Measurements from ENCODE around the gene RGPD4. TPM values are rescaled to one million over a fixed set of nuclear protein-coding genes. Genes with fewer than 3 reads are reported as not detected.
"Not testable (repeated sequence)": the region's sequence is repeated elsewhere in the genome, so short reads cannot be mapped to it uniquely, and the experiment has no call there.

RGPD4 gene
- total and polyA plus RNA-seq, 8 donors = not detected

DNA sequence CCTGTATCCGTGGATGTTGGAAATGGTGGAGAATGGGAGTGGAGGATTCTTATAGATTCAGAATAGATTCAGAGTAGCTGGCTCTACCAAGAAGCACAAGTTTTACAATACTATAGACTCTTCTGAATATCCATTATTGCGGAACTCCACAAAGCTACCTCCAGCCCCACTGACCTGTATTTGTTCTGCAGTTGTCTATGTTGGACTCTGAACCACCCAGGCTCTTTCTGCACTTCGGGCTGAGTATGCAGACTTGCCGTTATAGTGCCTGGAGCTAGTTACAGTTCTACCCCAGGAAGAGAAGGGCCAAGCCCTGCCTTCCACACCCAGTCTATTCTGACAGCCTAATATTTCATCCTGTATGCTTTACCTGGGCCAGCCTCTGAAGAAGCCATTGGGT, 4.4 kb upstream of the RGPD4 start:
- intact Hi-C loops (cut with DNase I; ENCODE audit: low total_unique reads) = no loop called here
- WGBS, 5 donors = 78 to 90% (median 82%) methylated on average over 4 of the region's 4 CpGs
- H3K36me3 ChIP-seq = no peaks in the 10 kb centered on the region

DNA sequence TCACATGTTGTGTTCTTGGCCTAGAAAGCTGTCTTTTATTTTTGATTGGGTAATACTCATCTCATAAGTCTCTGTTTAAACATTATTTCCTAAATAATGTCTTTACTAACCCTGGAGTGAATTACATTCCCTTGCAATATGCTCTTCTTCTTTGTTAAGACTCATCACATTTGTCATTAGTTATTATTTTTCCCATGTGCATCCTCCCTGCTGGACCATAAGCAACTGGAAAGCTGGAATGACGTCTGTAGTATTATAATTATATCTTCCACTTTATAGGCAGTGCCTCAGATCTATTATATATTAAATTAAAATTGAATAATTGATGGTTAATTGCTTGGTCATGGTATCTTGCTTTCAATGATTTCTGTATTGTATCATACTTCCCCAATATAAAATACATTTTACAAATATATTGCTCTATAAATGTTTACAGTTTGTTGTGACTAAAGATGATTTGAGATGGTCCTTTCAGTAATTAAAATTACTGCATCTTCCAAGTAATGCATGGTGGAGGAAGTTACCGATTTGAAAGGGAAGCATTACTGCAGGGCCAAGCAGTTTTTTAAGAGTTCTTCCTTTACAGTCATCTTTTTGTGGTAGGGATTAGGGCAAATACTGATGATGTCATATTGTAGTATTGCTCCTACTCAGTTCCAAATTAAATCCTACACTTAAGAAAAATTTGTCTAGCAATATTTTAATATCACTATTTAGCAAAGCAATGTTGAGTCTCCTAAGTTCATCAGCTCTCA, 2.1 kb upstream of the RGPD4 start:
- 70 to 81% (median 75%) methylated on average over 2 of the region's 2 CpGs for WGBS, 5 donors
- DNase-seq = no peak
- Histone ChIP-seq H3K4me1 (no peaks in the 10 kb centered on the region), H3K36me3 (no peaks in the 10 kb centered on the region), H3K27ac (no peak overlapping the region), H3K4me3 (no peak overlapping the region), H3K9me3 (no peaks in the 10 kb centered on the region), H3K27me3 (no peaks in the 10 kb centered on the region)
- intact Hi-C loops (cut with DNase I; ENCODE audit: low total_unique reads) = no loop called here
- TF ChIP-seq POLR2AphosphoS5 (IDR thresholded peaks at IDR 0.05) = no peak
- TF ChIP-seq, protein P1, sequence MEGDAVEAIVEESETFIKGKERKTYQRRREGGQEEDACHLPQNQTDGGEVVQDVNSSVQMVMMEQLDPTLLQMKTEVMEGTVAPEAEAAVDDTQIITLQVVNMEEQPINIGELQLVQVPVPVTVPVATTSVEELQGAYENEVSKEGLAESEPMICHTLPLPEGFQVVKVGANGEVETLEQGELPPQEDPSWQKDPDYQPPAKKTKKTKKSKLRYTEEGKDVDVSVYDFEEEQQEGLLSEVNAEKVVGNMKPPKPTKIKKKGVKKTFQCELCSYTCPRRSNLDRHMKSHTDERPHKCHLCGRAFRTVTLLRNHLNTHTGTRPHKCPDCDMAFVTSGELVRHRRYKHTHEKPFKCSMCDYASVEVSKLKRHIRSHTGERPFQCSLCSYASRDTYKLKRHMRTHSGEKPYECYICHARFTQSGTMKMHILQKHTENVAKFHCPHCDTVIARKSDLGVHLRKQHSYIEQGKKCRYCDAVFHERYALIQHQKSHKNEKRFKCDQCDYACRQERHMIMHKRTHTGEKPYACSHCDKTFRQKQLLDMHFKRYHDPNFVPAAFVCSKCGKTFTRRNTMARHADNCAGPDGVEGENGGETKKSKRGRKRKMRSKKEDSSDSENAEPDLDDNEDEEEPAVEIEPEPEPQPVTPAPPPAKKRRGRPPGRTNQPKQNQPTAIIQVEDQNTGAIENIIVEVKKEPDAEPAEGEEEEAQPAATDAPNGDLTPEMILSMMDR (IDR thresholded peaks at IDR 0.05) = no peak
- TF ChIP-seq POLR2A (IDR thresholded peaks at IDR 0.05) = no peak
- no peak for TF ChIP-seq EP300 (IDR thresholded peaks at IDR 0.05)

More for the DNA sequence above, 4.4 kb upstream of the RGPD4 start:
- no peak for TF ChIP-seq POLR2AphosphoS5 (IDR thresholded peaks at IDR 0.05)
- DNase-seq = no peak
- Histone ChIP-seq H3K27me3 (no peaks in the 10 kb centered on the region), H3K27ac (no peak overlapping the region), H3K4me1 (no peaks in the 10 kb centered on the region), H3K9me3 (no peaks in the 10 kb centered on the region), H3K4me3 (no peak overlapping the region)

GRCh38 chr2:107825206-107825563, 1.5 kb upstream of the RGPD4 start:
- Histone ChIP-seq H3K27ac (no peak overlapping the region), H3K36me3 (no peaks in the 10 kb centered on the region), H3K27me3 (no peaks in the 10 kb centered on the region), H3K4me1 (no peaks in the 10 kb centered on the region), H3K4me3 (no peak overlapping the region), H3K9me3 (no peaks in the 10 kb centered on the region)
- no peak for DNase-seq
- intact Hi-C loops (cut with DNase I; ENCODE audit: low total_unique reads) = no loop called here
- TF ChIP-seq POLR2A (IDR thresholded peaks at IDR 0.05) = no peak
- no peak for TF ChIP-seq POLR2AphosphoS5 (IDR thresholded peaks at IDR 0.05)
- TF ChIP-seq EP300 (IDR thresholded peaks at IDR 0.05) = no peak
- TF ChIP-seq, protein P1 (IDR thresholded peaks at IDR 0.05) = no peak
- WGBS, 5 donors = 78 to 91% (median 87%) methylated on average over 2 of the region's 2 CpGs

DNA sequence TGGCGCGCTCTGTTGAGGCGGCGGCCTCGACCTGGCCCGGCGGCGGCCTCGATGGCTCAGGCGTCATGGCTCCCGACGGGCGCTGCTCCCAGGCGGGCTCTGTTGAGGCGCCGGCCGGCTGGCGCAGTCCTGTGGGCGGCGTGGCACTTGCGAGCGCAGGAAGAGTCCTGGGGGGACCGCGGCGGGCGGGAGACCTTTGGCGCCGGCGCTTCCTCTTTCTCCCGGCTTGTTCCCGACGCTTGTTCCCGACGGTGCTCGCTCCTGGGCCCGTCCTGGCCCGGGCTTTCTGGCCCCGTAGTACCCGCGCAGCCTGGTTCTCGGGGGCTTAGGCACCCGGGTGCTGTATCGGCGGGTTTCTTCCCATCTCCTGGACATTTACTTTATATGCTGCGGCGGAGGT, 2.8 kb downstream of the RGPD4 start:
- intact Hi-C loops (cut with DNase I; ENCODE audit: low total_unique reads); H3K4me1 ChIP-seq; H3K27me3 ChIP-seq; H3K36me3 ChIP-seq; H3K27ac ChIP-seq; H3K9me3 ChIP-seq; DNase-seq; H3K4me3 ChIP-seq: not testable (repeated sequence)
- WGBS, 5 donors = 95 to 100% (median 97%) methylated on average over 3 to 42 of the region's 46 CpGs

DNA sequence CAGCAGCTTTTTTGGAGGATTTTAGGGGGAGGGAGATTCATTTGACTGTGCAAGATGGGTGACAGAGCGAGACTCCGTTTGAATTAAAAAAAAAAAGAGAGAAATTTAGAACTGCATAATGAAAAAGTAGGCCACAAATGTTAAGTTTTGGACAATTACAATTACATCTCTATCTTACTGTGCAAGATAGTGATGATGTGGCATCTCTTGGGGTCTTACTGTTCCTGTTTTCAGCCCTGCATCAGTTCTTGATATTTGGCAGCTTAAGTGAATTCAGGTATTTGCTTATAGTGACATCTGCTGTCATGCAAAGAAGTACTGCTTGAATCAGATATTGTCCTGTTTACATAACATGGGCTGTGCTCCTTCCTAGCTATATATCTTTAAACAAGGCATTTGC, 6.5 kb downstream of the RGPD4 start:
- intact Hi-C loops (cut with DNase I; ENCODE audit: low total_unique reads); H3K9me3 ChIP-seq; H3K4me3 ChIP-seq; H3K4me1 ChIP-seq; H3K27me3 ChIP-seq; H3K36me3 ChIP-seq; DNase-seq; H3K27ac ChIP-seq: not testable (repeated sequence)
- 60 to 100% (median 95%) methylated on average over 1 to 2 of the region's 2 CpGs for WGBS, 5 donors

- DNase-seq; H3K4me1 ChIP-seq; H3K27me3 ChIP-seq; H3K36me3 ChIP-seq; H3K9me3 ChIP-seq; H3K27ac ChIP-seq; H3K4me3 ChIP-seq; intact Hi-C loops (cut with DNase I; ENCODE audit: low total_unique reads): not testable (repeated sequence)
- WGBS, 5 donors = 36 to 60% (median 40%) methylated on average over 1 to 11 of the region's 11 CpGs
Measured at GRCh38 chr2:107833618-107834017, 6.9 kb downstream of the RGPD4 start.

GRCh38 chr2:107916121-107916520, 89.4 kb downstream of the RGPD4 start:
- H3K27me3 ChIP-seq; H3K36me3 ChIP-seq; H3K4me1 ChIP-seq; H3K9me3 ChIP-seq; intact Hi-C loops (cut with DNase I; ENCODE audit: low total_unique reads); H3K27ac ChIP-seq; H3K4me3 ChIP-seq; DNase-seq: not testable (repeated sequence)
- WGBS, 5 donors = 100% methylated on average over 1 of the region's 2 CpGs; no CpG with 5 or more reads in 4 of the 5 donors

DNA sequence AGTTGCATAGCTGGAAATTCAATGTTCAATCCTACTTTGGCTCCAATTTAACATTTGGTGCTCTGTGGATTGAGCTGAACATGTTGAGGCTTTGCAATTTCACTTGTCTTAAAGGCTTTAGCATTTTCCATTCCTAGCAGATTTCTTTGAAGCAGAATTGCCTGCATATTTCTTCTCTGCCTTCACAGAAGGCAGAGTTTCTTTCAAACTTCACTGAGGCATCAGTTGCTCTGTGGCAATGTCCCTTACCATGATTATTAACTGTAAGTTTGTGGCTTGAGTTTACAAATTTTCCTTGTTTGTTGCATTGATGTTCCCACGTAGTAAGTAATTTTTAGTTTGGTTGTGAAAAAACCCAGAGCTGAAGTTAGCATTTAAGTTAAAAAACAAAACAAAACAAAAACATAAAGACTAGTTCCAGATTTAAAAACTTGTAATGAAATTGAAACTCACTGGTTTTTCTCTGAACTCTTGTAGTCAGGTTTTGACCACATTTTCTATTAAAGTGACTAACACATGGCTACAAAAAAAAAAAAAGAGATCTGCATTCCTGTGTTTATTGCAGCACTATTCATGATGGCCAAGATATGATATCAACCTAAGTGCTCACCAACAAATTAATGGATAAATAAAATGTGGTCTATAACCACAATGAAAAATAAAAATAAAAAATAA, 90.1 kb downstream of the RGPD4 start:
- H3K4me3 ChIP-seq; H3K27ac ChIP-seq; H3K4me1 ChIP-seq; DNase-seq; H3K27me3 ChIP-seq; intact Hi-C loops (cut with DNase I; ENCODE audit: low total_unique reads); H3K9me3 ChIP-seq; H3K36me3 ChIP-seq: not testable (repeated sequence)
- 77 to 97% (median 88%) methylated on average over 1 of the region's 1 CpG for WGBS, 5 donors
